Lower leg skin (tissue), 3 donors: ENCODE measurements around the gene HJV.
A peak's percentile ranks its signal among the peaks of the same experiment; 100 is the strongest.

Experiments
- CTCF ChIP-seq, 3 donors: fragments of 450-650 bp; IDR thresholded peaks; one replicate each; pipeline ENCODE4 v1.5.1; 2016; ENCODE audit warnings: antibody characterized with exemption in 3 of 3, mild to moderate bottlenecking in 3 of 3, moderate library complexity in 2 of 3
- POLR2A ChIP-seq, 2 donors: fragments of 450-650 bp; IDR thresholded peaks; one replicate each; pipeline ENCODE4 v1.6.1; 2016 to 2017; ENCODE audit warnings: antibody characterized with exemption in 2 of 2, mild to moderate bottlenecking in 1 of 2, moderate library complexity in 1 of 2

DNA sequence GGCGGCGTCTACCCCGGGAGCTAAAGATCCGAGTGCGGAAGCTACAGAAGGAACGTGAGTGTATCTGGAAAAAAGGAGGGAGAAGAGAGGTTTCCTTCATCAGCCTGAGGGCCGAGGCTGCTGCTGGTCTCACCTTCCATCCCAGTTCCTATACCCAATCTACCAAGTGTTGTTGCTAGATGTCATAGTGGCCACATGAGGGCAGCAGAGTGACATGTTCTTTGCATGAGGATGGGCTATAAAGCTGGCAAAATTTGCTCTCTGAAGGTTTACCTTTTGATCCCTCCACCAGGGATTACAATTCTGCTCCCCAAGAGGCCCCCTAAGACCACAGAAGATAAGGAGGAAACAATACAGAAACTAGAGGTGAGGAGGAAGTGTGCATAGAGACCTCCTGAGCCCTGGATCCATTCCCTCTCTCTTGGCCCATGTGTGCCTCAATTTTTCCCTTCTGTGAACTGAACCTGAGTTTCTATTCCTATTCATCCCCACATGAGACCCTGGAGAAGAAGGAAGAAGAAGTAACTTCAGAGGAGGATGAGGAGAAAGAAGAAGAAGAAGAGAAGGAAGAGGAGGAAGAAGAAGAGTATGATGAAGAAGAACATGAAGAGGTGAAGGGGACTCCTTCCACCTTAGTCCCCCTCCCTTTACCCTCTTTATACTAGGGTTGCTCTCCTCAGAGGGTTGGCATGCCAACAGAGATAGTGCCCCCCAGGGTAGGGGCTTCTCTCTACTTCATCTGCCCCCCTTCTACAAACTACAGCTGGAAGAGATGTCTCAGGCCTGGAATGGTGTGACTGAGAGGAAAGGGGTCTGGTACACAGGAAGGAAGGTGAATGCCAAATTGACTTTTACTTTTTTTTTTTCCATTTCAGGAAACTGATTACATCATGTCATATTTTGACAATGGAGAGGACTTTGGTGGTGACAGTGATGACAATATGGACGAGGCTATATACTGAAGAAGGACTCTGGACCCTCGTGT lies 43.8 kb downstream of the HJV start:
- TF ChIP-seq CTCF (IDR thresholded peaks at IDR 0.05) (peak in 1 of 3 donors; percentile 87), POLR2A (IDR thresholded peaks at IDR 0.05) (no peak)
